Fibroblast of lung (primary cell): ENCODE measurements around the gene KCTD5. TPM values are rescaled to one million over a fixed set of nuclear protein-coding genes. Genes with fewer than 3 reads are reported as not detected.

Experiments
- DNase-seq, 2 donors: peaks; one replicate each; pipeline versions ENCODE4 v3.0.0 to v3.0.0-alpha.2; 2010; ENCODE audit warnings: low read depth in 2 of 2
- H2AFZ ChIP-seq: 2 replicates; pipeline ENCODE4 v1.5.1; 2012; ENCODE audit warnings: low read length, control low read depth, inconsistent platforms
- H3K27ac ChIP-seq: 2 replicates; pipeline ENCODE4 v1.5.1; 2011; ENCODE audit warnings: low read length, control low read depth; ENCODE audit not compliant: insufficient read depth
- H3K27me3 ChIP-seq: 2 replicates; pipeline ENCODE4 v1.5.1; 2011; ENCODE audit warnings: mild to moderate bottlenecking, low read length; ENCODE audit not compliant: control insufficient read depth, insufficient read depth
- H3K36me3 ChIP-seq: 2 replicates; pipeline ENCODE4 v1.5.1; 2011; ENCODE audit warnings: low read length; ENCODE audit not compliant: control insufficient read depth, insufficient read depth
- H3K4me1 ChIP-seq: 2 replicates; pipeline ENCODE4 v1.5.1; 2011; ENCODE audit warnings: low read length; ENCODE audit not compliant: control insufficient read depth, insufficient read depth; ENCODE audit errors: extremely low read depth
- H3K4me2 ChIP-seq: 2 replicates; pipeline ENCODE4 v1.5.1; 2011; ENCODE audit warnings: low read length, control low read depth; ENCODE audit not compliant: insufficient read depth; ENCODE audit errors: extremely low read depth
- H3K4me3 ChIP-seq, 4 experiments: fragments of 200-600 bp in 1 of 4; sonication (generic) in 1 of 4; replicated peaks in 1 of 4; 2 replicates each; pipeline ENCODE4 v1.5.1; 2011 to 2016; ENCODE audit warnings: low read length in 4 of 4, low read depth in 3 of 4, mild to moderate bottlenecking in 3 of 4, control low read depth in 2 of 4, inconsistent platforms in 1 of 4, mixed read lengths in 1 of 4; ENCODE audit not compliant: insufficient read depth in 1 of 4; ENCODE audit errors: control extremely low read depth in 1 of 4
- H3K79me2 ChIP-seq: 2 replicates; pipeline ENCODE4 v1.5.1; 2012; ENCODE audit warnings: mild to moderate bottlenecking, low read length, inconsistent platforms; ENCODE audit not compliant: control insufficient read depth, insufficient read depth
- H3K9ac ChIP-seq: 2 replicates; pipeline ENCODE4 v1.5.1; 2011; ENCODE audit warnings: mild to moderate bottlenecking, low read length, control low read depth; ENCODE audit not compliant: insufficient read depth
- H3K9me3 ChIP-seq: 2 replicates; pipeline ENCODE4 v1.5.1; 2012; ENCODE audit warnings: low read depth, low read length; ENCODE audit not compliant: control insufficient read depth, insufficient read depth
- H4K20me1 ChIP-seq: 2 replicates; pipeline ENCODE4 v1.5.1; 2011; ENCODE audit warnings: low read length; ENCODE audit not compliant: control insufficient read depth, insufficient read depth; ENCODE audit errors: extremely low read depth
- EZH2 ChIP-seq: IDR thresholded peaks from 2 replicates; pipeline ENCODE4 v1.5.1; 2012; ENCODE audit warnings: low read length, control low read depth, mild to moderate bottlenecking; ENCODE audit errors: missing control alignments
- polyA plus RNA-seq, 2 donors: library from polyadenylated mRNA; depleted of rRNA in 1 of 2; stranded (reverse) in 1 of 2; unstranded in 1 of 2; fragments of >200 nt; gene quantifications; 2 replicates each; pipeline ENCODE4 v1.2.1, GENCODE V29; 2011 to 2012; ENCODE audit warnings: missing spikeins in 1 of 2
- total RNA-seq: library from RNA; depleted of rRNA; stranded (reverse); fragments of >200 nt; gene quantifications from 2 replicates; pipeline ENCODE4 v1.2.1, GENCODE V29; 2014
- TF ChIP-seq, protein P1 (sequence below), 2 donors: IDR thresholded peaks in 1 of 2; conservative IDR thresholded peaks in 1 of 2; 1 replicate in 1 of 2; 2 replicates in 1 of 2; pipeline ENCODE4 v1.5.1; 2011 to 2012; ENCODE audit warnings: low read length in 2 of 2, control low read depth in 1 of 2, inconsistent platforms in 1 of 2, low read depth in 1 of 2, mild to moderate bottlenecking in 1 of 2

KCTD5 gene
- total and polyA plus RNA-seq, 2 donors (not counting 1 experiment from before 2014, with no cell fraction given) = 21.6 to 25.9 TPM

DNA sequence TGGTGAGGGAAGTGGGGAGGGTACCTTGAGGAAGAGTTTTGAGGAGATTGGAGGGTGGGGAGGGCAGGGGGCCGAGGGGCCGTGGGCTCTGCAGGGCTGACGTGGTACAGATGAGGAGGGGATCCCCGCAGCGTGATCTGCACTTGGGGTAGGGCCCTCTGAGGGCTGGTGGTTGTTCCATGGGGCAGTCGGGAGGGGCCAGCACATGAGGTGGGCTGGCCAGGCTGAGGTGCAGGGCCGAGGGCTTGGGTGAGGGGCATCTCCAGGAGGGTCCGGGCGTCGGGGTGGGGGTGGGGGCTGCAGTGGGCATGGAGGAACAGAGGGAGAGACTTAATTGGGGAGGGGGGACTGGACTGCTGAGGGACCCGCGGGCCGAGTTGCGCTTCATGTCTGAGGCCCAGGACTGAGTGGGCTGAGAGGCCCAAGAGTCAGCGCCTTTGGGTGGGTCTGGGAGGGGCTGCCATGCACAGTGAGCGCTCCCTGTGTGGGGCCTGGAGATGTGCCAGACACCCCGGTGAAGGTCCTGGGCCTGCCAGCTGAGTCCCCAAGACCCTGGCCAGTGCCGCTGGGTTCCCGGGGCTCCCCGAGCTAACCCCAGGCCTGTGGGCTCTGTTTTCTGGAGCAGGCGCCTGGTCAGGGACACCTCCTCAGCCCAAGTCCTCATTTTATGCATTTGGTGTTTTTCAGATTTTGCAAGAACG, 24.4 kb downstream of the KCTD5 start:
- H3K4me2 ChIP-seq = no peak overlapping the region
- peaks cover 10% of the 10 kb centered on the region for H3K36me3 ChIP-seq
- H3K4me3 ChIP-seq = no peak overlapping the region
- no peaks in the 10 kb centered on the region for H3K9me3 ChIP-seq
- no peaks in the 10 kb centered on the region for H3K4me1 ChIP-seq
- no peak overlapping the region for H3K9ac ChIP-seq
- no peak overlapping the region for H2AFZ ChIP-seq
- no peak for TF ChIP-seq EZH2
- TF ChIP-seq, protein P1, sequence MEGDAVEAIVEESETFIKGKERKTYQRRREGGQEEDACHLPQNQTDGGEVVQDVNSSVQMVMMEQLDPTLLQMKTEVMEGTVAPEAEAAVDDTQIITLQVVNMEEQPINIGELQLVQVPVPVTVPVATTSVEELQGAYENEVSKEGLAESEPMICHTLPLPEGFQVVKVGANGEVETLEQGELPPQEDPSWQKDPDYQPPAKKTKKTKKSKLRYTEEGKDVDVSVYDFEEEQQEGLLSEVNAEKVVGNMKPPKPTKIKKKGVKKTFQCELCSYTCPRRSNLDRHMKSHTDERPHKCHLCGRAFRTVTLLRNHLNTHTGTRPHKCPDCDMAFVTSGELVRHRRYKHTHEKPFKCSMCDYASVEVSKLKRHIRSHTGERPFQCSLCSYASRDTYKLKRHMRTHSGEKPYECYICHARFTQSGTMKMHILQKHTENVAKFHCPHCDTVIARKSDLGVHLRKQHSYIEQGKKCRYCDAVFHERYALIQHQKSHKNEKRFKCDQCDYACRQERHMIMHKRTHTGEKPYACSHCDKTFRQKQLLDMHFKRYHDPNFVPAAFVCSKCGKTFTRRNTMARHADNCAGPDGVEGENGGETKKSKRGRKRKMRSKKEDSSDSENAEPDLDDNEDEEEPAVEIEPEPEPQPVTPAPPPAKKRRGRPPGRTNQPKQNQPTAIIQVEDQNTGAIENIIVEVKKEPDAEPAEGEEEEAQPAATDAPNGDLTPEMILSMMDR (conservative IDR thresholded peaks at IDR 0.05 in 1 of 2, IDR thresholded peaks at IDR 0.05 in 1 of 2; ENCODE audit: low read depth in 1 of 2, low read length in 2 of 2) = no peak
- H4K20me1 ChIP-seq = no peaks in the 10 kb centered on the region
- no peak for DNase-seq
- H3K27ac ChIP-seq = no peak overlapping the region
- no peaks in the 10 kb centered on the region for H3K27me3 ChIP-seq
- no peaks in the 10 kb centered on the region for H3K79me2 ChIP-seq

DNA sequence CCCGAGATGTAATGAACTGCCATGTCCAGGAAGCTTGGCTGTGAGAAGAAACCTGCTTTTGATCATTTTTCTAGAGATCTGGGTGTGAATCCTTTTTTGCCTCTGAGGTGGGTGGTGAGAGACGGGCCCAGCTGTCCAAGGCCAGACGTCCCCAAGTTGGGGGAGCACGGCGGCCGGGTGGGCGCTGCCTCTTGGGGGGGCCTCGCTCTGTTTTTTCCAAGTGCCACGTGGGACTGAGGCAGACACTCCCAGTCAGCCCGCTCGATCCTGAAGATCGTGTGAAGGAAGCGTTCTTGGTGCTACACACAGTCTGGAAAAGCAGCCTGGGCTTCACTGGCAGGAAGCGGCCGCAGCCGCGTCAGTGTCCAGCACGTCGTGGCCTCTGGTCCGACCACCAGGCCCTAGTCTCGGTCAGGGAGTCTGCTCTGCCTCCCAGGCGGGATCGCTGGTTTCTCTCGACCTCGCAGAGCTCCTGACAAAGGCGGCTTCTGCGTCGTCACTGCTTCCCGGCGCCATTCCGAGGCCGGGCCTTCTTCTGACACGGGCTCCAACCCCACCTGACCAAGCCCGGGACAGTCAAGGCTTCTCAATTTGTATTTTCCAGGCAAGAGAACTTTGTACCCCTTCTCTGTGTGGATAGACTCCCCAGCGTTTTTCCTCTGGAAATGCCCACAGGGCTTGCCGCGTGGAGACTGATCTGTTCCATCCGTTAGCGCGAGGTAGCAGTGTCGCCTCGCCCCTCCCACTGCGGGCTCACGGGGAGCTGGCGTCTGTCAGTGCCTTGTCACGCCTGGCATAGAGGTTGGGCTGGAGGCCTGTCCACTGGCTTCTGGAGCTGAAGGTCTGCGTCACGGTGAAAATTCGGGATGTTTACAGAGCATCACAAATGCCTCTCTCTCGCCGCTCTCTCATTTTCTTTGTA, 25.3 kb downstream of the KCTD5 start:
- Histone ChIP-seq H3K4me2 (no peak overlapping the region), H2AFZ (no peak overlapping the region), H3K9me3 (no peaks in the 10 kb centered on the region), H3K4me1 (no peaks in the 10 kb centered on the region), H3K36me3 (peaks cover 6% of the 10 kb centered on the region), H3K4me3 (no peak overlapping the region), H3K79me2 (no peaks in the 10 kb centered on the region), H4K20me1 (no peaks in the 10 kb centered on the region), H3K9ac (no peak overlapping the region), H3K27me3 (no peaks in the 10 kb centered on the region), H3K27ac (no peak overlapping the region)
- DNase-seq = no peak
- TF ChIP-seq EZH2 = no peak
- TF ChIP-seq, protein P1 (conservative IDR thresholded peaks at IDR 0.05 in 1 of 2, IDR thresholded peaks at IDR 0.05 in 1 of 2; ENCODE audit: low read depth in 1 of 2, low read length in 2 of 2) = no peak

DNA sequence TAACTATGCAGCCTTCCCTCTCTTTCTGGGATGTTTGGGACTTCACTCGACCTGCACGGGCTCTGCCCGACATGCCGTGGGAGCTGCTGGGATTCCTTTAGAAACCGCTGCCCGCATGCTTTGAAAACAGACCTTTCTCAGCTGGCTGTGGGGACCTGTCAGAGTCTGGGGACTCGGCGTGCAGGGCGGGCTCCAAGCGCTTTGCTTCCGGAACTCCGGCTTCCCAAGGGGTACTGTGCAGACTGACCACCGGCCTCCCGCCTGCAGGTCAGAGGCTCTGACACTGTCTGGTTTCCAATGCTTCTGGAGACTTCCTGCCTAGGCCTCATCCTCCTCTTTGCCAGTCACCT, 25.9 kb downstream of the KCTD5 start:
- TF ChIP-seq, protein P1 (conservative IDR thresholded peaks at IDR 0.05 in 1 of 2, IDR thresholded peaks at IDR 0.05 in 1 of 2; ENCODE audit: low read depth in 1 of 2, low read length in 2 of 2) = no peak
- no peak for TF ChIP-seq EZH2
- Histone ChIP-seq H2AFZ (no peak overlapping the region), H3K9ac (no peak overlapping the region), H3K36me3 (peaks cover 6% of the 10 kb centered on the region), H3K9me3 (no peaks in the 10 kb centered on the region), H3K27me3 (no peaks in the 10 kb centered on the region), H4K20me1 (no peaks in the 10 kb centered on the region), H3K27ac (no peak overlapping the region), H3K4me2 (no peak overlapping the region), H3K4me3 (no peak overlapping the region), H3K4me1 (no peaks in the 10 kb centered on the region), H3K79me2 (no peaks in the 10 kb centered on the region)
- no peak for DNase-seq
